GM12878 (cell line): Measurements from ENCODE around the gene CEP135. TPM values are rescaled to one million over a fixed set of nuclear protein-coding genes. Genes with fewer than 3 reads are reported as not detected.

Experiments used
- BMI1 ChIP-seq: fragments of 450-650 bp; IDR thresholded peaks from 2 replicates; pipeline ENCODE4 v1.6.1; 2016; ENCODE audit warnings: mild to moderate bottlenecking, moderate library complexity, borderline replicate concordance
- CBX5 ChIP-seq: sonication (generic); IDR thresholded peaks from 2 replicates; pipeline ENCODE4 v1.6.1; 2016; ENCODE audit warnings: low read depth, moderate library complexity, mild to moderate bottlenecking, inconsistent platforms
- EGR1 ChIP-seq, 2 experiments: IDR thresholded peaks; 1 replicate in 1 of 2; 2 replicates in 1 of 2; pipeline ENCODE4 v1.6.1; 2011 to 2012; ENCODE audit warnings: low read depth in 2 of 2, low read length in 2 of 2, borderline replicate concordance in 1 of 2, mild to moderate bottlenecking in 1 of 2, moderate library complexity in 1 of 2
- FOXM1 ChIP-seq: IDR thresholded peaks from 2 replicates; pipeline ENCODE4 v1.6.1; 2012; ENCODE audit warnings: low read depth, mild to moderate bottlenecking, inconsistent platforms, low read length, moderate library complexity
- HCFC1 ChIP-seq: fragments of 150-350 bp; IDR thresholded peaks from 2 replicates; pipeline ENCODE4 v1.6.1; 2014; ENCODE audit warnings: low read length
- HDGF ChIP-seq: fragments of 450-650 bp; IDR thresholded peaks from 2 replicates; pipeline ENCODE4 v1.6.1; 2016; ENCODE audit warnings: antibody characterized with exemption
- HSF1 ChIP-seq: fragments of 150-350 bp; IDR thresholded peaks from 2 replicates; pipeline ENCODE4 v1.6.1; 2014; ENCODE audit warnings: mild to moderate bottlenecking, low read depth, low read length
- IKZF2 ChIP-seq, 2 experiments: fragments of 450-650 bp; IDR thresholded peaks; 2 replicates each; pipeline ENCODE4 v1.6.1; 2017; ENCODE audit warnings: mild to moderate bottlenecking in 2 of 2, moderate library complexity in 2 of 2
- MXI1 ChIP-seq: fragments of 150-350 bp; IDR thresholded peaks from 2 replicates; pipeline ENCODE4 v1.6.1; 2011; ENCODE audit warnings: low read depth, mild to moderate bottlenecking, inconsistent platforms, low read length, improper control_type of control experiment
- NFIC ChIP-seq: IDR thresholded peaks from 2 replicates; pipeline ENCODE4 v1.6.1; 2012; ENCODE audit warnings: low read depth, mild to moderate bottlenecking, inconsistent platforms, low read length, moderate library complexity
- NFYB ChIP-seq: IDR thresholded peaks from 2 replicates; pipeline ENCODE4 v1.6.1; 2011; ENCODE audit warnings: low read depth, mild to moderate bottlenecking, low read length, improper control_type of control experiment, moderate library complexity; ENCODE audit not compliant: insufficient read depth
- PBX3 ChIP-seq: IDR thresholded peaks from 2 replicates; pipeline ENCODE4 v1.6.1; 2011; ENCODE audit warnings: mild to moderate bottlenecking, low read depth, low read length, moderate library complexity; ENCODE audit not compliant: insufficient replicate concordance
- POLR2AphosphoS2 ChIP-seq: IDR thresholded peaks from 2 replicates; pipeline ENCODE4 v1.6.1; 2011; ENCODE audit warnings: low read depth, mild to moderate bottlenecking, low read length, improper control_type of control experiment, moderate library complexity
- RB1 ChIP-seq: fragments of 450-650 bp; formaldehyde crosslinking; IDR thresholded peaks from 2 replicates; pipeline ENCODE4 v1.6.1; 2017; ENCODE audit warnings: mild to moderate bottlenecking, borderline replicate concordance
- SIN3A ChIP-seq: IDR thresholded peaks from 2 replicates; pipeline ENCODE4 v1.6.1; 2012; ENCODE audit warnings: low read depth, low read length, improper control_type of control experiment
- SPI1 ChIP-seq: IDR thresholded peaks from 2 replicates; pipeline ENCODE4 v1.6.1; 2011; ENCODE audit warnings: low read depth, mild to moderate bottlenecking, low read length, moderate library complexity, borderline replicate concordance; ENCODE audit not compliant: insufficient read depth
- STAT1 ChIP-seq: fragments of 450-650 bp; conservative IDR thresholded peaks from 2 replicates; pipeline ENCODE4 v1.6.1; 2014; ENCODE audit warnings: antibody characterized with exemption, mild to moderate bottlenecking
- SUPT20H ChIP-seq: IDR thresholded peaks from 2 replicates; pipeline ENCODE4 v1.6.1; 2011; ENCODE audit warnings: low read depth, mild to moderate bottlenecking, low read length, moderate library complexity, borderline replicate concordance; ENCODE audit not compliant: control insufficient read depth
- polyA plus RNA-seq, 11 experiments: library from polyadenylated mRNA; depleted of rRNA in 4 of 11; unstranded in 6 of 11; stranded (reverse) in 5 of 11; fragments of >200 nt; fragmentation: Nextera tagmentation in 4 of 11; fragmentation: Illumina TruSeq in 1 of 11; extraction: Ambion mirVana in 4 of 11; extraction: Trizol in 1 of 11; gene quantifications; 1 replicate in 1 of 11; 2 replicates in 10 of 11; pipeline versions ENCODE4 v1.2.1 to v1.2.3, GENCODE V29; 2011 to 2016; ENCODE audit warnings: inconsistent platforms in 2 of 11, missing spikeins in 2 of 11, low read depth in 1 of 11
- total RNA-seq, 4 experiments: library from RNA; depleted of rRNA in 3 of 4; stranded (reverse); fragments of >200 nt in 3 of 4; fragmentation: Illumina TruSeq in 1 of 4; extraction: Trizol in 1 of 4; gene quantifications; 2 replicates each; pipeline versions ENCODE4 v1.2.1 to v1.2.3, GENCODE V29; 2013 to 2021
- TF ChIP-seq, protein P1 (sequence below): fragments of 450-650 bp; conservative IDR thresholded peaks from 2 replicates; pipeline ENCODE4 v1.6.1; 2017; ENCODE audit warnings: mild to moderate bottlenecking, moderate library complexity
- TF ChIP-seq, protein P2 (sequence below): fragments of 450-650 bp; IDR thresholded peaks from 2 replicates; pipeline ENCODE4 v1.6.1; 2016; ENCODE audit warnings: mild to moderate bottlenecking, moderate library complexity, borderline replicate concordance

CEP135 gene
- total and polyA plus RNA-seq, 10 of the 15 experiments (the other 5 are each of a cell fraction or from before 2014, with no cell fraction given): 2.9 to 13.6 (median 10.1) TPM

DNA sequence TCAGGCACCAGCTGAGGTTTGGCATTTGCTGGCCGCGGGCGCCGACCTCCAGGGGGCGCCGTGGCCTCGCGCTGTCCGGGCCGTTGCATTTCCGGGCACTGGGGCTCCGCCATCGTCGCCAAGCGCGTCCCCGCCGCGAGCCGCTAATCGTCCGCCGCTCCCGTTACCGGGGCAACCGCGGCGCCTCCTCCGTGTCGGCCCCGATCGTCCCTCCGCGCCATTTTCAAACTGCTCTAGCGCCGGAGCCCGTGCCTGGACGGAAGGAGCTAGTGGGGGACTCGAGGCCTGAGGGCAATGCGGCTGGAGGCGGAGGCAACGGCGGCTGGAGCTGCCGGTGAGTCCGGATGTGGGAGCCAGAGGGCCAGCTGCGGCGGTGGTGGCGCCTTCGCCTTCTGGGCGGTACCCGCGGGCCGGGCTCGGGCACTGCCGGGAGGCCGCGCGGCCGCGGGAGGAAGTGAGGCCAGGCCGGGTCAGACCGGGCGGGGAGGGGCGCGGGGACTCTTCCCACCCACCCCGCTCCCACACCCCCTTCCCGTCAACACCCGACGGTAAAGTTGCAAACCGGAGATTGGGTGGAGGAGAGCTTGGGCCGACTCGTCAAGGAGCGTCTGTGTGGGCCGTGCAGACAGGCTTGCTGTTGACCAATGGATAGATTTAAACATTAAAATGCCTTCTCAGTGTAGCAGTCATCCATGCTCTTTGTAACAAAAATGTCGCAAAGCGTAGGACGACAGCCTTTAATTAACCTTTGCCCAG lies at the start of gene CEP135 (continued):
- TF ChIP-seq IKZF2 (IDR thresholded peaks at IDR 0.05): no peak; a peak in 1 of 4 replicates
- no peak for TF ChIP-seq NFIC
- TF ChIP-seq FOXM1: no peak; the same call in none of the 2 replicates
- no peak for TF ChIP-seq SUPT20H
- TF ChIP-seq MXI1: peak; percentile 96
- no peak for TF ChIP-seq NFYB
- TF ChIP-seq SPI1: peak; percentile 61; the same call in 1 of the 2 replicates
- peak; percentile 99 for TF ChIP-seq SIN3A
- peak; percentile 93 for TF ChIP-seq BMI1
- TF ChIP-seq, protein P1, sequence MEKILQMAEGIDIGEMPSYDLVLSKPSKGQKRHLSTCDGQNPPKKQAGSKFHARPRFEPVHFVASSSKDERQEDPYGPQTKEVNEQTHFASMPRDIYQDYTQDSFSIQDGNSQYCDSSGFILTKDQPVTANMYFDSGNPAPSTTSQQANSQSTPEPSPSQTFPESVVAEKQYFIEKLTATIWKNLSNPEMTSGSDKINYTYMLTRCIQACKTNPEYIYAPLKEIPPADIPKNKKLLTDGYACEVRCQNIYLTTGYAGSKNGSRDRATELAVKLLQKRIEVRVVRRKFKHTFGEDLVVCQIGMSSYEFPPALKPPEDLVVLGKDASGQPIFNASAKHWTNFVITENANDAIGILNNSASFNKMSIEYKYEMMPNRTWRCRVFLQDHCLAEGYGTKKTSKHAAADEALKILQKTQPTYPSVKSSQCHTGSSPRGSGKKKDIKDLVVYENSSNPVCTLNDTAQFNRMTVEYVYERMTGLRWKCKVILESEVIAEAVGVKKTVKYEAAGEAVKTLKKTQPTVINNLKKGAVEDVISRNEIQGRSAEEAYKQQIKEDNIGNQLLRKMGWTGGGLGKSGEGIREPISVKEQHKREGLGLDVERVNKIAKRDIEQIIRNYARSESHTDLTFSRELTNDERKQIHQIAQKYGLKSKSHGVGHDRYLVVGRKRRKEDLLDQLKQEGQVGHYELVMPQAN: peak; percentile 100
- TF ChIP-seq, protein P2, sequence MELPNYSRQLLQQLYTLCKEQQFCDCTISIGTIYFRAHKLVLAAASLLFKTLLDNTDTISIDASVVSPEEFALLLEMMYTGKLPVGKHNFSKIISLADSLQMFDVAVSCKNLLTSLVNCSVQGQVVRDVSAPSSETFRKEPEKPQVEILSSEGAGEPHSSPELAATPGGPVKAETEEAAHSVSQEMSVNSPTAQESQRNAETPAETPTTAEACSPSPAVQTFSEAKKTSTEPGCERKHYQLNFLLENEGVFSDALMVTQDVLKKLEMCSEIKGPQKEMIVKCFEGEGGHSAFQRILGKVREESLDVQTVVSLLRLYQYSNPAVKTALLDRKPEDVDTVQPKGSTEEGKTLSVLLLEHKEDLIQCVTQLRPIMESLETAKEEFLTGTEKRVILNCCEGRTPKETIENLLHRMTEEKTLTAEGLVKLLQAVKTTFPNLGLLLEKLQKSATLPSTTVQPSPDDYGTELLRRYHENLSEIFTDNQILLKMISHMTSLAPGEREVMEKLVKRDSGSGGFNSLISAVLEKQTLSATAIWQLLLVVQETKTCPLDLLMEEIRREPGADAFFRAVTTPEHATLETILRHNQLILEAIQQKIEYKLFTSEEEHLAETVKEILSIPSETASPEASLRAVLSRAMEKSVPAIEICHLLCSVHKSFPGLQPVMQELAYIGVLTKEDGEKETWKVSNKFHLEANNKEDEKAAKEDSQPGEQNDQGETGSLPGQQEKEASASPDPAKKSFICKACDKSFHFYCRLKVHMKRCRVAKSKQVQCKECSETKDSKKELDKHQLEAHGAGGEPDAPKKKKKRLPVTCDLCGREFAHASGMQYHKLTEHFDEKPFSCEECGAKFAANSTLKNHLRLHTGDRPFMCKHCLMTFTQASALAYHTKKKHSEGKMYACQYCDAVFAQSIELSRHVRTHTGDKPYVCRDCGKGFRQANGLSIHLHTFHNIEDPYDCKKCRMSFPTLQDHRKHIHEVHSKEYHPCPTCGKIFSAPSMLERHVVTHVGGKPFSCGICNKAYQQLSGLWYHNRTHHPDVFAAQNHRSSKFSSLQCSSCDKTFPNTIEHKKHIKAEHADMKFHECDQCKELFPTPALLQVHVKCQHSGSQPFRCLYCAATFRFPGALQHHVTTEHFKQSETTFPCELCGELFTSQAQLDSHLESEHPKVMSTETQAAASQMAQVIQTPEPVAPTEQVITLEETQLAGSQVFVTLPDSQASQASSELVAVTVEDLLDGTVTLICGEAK: no peak; the same call in 1 of the 2 replicates
- no peak for TF ChIP-seq HSF1
- TF ChIP-seq CBX5: no peak
- 0 out of 2 replicates have a peak, but pooled peaks have one; percentile 46 for TF ChIP-seq POLR2AphosphoS2
- peak; percentile 53; the same call in 1 of the 2 replicates for TF ChIP-seq HCFC1
- TF ChIP-seq RB1: peak; percentile 95
- no peak for TF ChIP-seq PBX3
- TF ChIP-seq STAT1: peak; percentile 28; the same call in 1 of the 2 replicates
- no peak for TF ChIP-seq HDGF
- TF ChIP-seq EGR1 (IDR thresholded peaks at IDR 0.05; ENCODE audit: borderline replicate concordance in 1 of 2, low read depth in 2 of 2, low read length in 2 of 2): peak; percentile 3 to 34; a peak in 1 of 3 replicates
